CD4-positive, alpha-beta T cell treated with Interleukin-6 at 100 ng/mL for 8 hours (primary cell): ENCODE results near the gene CLPX.
"Not testable (repeated sequence)": the region's sequence is repeated elsewhere in the genome, so short reads cannot be mapped to it uniquely, and the experiment has no call there.

Experiments used
- DNase-seq: peaks from one replicate; pipeline ENCODE4 v3.0.0-alpha.2; 2020; ENCODE audit warnings: mixed read lengths, low spot score

CLPX gene

DNA sequence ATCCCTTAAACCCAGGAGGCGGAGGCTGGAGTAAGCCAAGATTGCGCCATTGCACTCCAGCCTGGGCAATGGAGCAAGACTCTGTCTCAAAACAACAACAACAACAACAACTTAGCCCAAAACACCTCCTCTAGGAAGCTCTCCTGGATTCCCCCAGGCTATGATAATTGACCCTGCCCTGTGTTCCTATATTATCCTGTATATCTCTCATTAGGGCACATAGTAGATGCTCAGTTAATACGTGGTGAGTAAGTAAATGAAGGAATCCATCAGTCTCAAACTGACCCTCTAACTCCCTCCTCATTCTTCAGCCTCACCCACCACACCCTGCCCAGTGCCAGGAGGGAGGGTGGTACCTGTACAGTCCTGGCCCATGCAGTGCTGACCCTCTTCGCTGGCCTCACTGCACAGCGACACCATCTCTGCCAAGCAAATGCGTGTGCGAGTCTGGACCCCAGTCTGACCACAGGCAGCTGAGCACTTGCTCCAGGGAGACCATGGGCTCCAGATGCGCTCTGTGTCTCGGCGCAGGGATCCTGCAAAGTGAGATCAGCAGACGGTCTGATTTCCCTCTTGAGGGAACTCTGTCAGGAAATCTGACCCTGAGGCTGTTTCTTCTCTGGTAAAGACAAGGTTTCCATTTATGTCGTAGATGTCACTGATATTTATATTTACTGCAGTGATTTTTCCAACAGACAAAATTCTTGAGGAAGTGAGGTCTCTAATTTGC is 20.0 kb upstream of the CLPX start:
- DNase-seq = no peak

DNA sequence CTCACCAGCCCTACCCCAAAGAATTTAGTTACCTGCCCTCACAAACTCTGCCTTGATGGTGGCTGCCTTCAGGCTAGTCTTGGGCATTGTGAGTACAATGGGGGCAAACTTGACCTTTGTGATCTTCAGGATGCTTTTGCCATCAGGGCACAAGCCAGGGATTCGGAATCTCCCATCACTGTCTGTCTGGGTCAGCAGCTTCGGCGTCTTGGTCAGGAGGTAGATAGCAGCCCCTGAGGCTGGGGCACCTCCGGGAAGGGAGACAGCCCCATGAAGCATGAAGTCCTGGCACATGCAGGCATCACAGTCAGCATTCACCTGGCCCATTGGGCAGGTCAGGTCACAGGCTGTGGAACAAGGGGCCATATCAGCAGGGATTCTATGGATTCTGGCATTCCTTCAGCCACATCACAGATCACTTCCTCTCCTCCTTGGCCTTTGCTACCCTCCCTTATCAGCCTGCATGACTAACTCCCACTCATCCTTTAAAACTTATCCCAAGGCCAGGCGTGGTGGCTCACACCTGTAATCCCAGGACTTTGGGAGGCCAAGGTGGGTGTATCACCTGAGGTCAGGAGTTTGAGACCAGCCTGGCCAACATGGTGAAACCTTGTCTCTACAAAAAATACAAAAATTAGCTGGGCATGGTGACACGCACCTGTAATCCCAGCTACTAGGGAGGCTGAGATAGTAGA is 19.2 kb upstream of the CLPX start:
- DNase-seq = no peak

DNA sequence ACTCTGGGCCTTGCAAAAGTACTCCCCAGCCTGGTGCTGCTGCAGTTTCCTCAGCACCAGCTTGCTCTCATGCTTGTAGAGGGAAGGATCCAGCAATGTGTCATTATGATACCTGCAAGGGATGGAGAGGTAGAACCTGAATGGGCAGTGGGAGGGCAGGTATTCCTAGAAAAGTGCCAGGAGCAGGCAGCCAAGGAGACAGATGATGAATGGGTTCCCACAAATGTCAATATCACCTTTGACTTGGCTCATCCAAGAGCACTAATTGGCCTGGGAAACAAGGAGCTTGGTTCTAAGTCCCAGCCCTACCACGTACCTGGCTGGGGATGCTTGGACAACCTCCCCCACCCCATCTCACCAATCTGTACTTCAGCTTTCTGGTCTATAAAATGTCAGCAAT is 16.8 kb upstream of the CLPX start:
- DNase-seq = no peak

DNA sequence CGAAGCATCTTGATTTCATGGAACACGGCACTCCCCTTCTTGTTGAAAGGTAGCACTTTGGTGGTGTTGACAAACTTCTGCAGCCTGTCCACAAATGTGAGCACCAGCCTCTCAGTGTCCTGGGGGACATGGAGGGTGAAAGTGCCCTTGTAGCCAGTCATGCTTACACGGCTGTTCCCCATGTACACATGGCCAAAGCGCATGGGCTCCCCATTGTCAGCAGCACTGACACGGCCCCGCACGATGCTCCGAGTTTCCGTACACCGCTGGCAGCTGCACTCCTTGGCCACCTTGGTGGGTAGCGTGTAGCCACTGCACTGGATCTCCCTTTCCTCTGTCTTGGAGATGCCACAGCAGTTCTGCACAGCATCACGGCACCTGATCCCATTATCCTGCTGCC is 13.4 kb upstream of the CLPX start:
- DNase-seq = no peak

DNA sequence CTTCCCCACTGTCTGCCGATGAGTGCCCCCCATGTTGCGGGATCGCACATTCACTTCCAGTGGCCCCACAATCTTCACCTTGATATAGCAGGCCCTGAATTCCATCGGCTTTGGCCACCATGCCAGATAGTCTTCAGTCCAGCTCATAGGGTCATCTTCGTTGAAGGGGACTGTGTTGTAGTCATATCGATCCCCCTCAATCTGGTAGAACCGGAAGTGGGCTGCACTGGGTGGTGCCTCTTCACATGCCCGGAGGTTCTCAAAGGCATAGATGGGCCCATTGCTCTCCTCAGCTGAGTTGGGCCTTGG is 12.1 kb upstream of the CLPX start:
- no peak for DNase-seq

DNA sequence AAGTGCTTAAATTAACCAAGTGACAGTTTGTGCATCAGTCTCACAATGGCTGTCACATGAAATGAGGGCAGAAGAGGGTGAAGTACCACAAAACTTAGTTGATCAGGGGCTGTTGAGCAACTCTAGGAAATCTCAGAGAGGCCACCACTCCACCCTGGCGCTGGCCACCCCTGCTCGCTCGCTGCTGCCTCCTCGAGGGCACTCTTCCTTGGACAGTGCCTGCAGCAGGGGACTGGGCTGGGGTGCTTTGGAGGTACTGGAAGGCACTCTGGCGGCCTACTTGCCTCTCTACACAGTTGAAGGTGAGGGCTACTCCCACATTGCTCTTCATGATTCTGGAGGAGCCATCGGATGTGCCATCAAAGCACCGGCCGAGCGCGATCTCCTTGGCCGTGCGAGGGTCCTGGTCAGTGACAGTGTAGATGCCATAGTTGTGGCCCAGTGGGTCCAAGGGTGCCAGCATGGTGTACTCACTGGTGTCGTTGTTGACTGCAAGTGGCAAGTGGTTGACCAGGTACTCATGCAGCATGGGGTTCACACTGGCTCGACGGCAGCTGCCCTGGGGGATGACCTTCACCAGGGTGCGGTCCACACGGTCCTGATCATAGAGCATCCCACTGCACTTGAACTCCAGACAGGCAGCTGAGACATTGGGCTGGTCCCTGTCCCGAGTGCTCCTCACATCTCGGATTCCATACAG is 11.6 kb upstream of the CLPX start:
- no peak for DNase-seq

DNA sequence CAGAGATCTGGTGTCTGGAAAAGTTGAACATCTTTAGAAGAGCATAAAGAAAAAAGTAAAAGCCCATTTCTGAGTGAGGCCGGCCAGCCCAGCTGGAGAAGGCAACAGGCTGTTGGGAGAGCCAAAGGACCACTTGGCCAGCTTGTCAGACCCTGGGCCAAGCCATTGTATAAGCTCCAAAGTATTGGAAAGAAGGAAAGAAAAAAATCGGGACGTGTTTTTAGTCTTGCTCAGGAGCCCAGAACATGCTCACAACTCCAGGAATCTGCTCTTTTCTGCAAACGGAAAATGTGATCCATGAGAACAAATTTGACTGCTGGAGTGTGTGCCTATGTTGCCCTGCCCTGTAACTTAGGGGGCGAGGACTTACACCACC is 10.4 kb upstream of the CLPX start:
- DNase-seq = no peak

DNA sequence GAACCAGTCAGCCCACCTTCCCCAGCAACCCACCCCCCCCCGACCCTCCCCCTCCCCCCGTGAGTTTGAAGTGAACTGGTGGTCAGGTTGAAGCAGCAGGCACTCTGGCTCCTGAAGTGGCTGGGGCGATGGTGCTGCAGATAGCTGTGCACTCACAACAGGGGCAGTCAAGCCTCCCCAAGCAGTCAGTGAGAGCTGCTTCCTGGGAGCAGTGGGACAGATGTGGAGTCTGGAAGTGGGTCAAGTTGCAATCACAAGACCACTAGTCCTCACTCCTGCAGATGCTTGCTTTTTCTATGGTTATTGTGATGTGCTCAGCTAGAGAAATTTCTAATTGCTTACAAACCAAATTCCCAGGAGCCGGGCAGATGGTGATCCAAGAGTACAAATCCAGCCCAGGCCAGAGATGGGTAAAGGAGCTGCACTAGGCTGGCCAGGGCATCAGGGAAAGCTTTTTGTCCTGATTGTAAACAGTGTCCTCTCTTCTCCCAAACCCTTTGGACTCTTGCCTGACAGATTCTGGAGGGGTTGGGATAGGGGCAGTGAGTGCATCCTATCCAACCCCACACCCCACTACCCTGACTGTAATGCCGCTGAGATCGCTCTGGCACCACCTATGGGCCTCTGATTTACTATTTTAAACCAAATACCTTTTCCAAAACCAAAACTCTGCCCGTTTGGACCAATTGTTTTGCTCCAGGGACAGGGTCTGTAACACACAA is 9.8 kb upstream of the CLPX start:
- no peak for DNase-seq

DNA sequence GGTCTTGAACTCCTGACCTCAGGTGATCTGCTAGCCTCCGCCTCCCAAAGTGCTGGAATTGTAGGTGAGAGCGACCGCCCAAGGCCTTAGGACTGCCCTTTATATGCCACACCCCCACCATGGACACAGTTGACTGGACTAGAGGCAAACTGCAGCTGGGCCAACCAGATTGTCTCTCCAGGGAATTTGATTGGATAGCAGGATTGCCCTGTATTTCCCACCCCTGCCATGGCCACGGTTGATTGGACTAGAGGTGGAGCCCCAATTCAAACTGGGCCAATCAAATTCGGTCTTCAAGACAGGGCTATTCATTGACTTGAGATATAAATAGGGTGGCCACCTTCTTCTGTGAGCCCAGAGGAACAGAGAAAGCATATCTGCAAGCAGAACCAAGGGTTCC is 6.9 kb upstream of the CLPX start:
- DNase-seq = no peak

DNA sequence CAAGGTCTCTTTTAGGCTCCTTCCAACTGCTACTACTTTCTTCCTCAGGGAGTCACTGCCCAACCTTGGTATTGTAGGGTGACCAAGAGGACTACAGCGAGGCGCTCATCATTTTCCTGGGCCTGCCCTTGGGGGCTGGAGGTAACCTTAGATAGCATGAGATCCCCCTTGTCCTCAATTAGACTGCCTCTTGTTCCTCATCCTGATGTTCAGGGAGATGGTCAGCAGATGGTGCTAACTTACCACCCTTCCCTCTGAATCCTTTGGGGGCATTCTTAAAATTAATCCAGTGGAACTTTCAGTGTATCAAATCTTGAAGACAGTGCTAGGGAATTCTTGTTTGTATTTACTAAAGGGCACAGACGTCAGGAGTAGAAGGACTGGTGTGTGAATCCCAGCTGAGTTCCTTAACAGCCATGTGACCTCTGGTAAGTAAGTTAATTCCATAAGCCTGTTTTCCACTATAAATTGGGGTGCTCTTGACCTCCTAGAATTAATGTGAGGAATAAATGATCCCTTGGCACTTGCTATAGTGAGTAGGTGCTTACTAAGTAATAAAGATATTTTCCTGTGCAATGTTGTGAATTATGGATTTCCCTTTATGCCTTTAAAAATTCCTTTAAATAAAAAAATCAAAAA is 4.1 kb upstream of the CLPX start:
- peak; percentile 7 for DNase-seq

DNA sequence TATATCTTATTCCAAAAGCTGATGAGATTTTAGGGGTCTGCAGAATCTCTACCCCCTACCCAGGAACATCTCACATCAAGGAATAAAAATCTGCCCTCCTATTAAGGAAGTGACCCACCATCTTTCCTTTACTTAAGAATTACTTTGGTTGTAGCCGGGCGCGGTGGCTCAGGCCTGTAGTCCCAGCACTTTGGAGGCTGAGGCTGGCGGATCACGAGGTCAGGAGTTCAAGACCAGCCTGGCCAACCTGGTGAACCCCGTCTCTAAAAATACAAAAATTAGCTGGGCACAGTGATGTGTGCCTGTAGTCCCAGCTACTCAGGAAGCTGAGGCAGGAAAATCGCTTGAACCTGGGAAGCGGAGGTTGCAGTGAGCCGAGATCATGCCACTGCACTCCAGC is 3.3 kb upstream of the CLPX start:
- not testable (repeated sequence) for DNase-seq

DNA sequence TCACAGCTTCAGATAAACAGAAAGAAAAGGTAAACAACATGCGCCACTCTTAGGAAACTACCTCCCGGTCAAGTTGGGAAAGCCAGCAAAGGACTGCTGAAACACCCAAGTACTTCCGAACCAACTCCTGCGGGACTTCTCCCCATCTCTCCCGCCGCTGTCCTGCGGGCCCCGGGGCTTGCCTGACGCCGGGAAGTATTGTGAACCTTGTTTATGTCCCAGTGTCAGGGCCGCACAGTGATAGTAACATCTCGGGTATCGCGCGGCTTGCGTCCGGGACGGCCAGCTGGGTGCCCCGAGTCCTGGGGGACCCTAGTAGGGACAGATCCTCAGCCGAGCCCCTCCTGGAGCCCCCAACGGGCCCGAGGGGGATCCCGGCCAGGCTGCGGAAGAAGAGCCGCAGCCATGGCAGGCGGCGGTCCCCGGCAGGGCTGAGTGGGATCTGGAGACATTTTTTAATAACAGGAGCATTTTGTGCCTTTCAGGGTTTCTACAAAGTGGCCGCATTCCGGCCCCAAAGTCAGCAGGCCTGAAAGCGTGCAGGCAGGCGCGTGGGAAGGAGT is 756 bp downstream of the CLPX start:
- peak; percentile 21 for DNase-seq

DNA sequence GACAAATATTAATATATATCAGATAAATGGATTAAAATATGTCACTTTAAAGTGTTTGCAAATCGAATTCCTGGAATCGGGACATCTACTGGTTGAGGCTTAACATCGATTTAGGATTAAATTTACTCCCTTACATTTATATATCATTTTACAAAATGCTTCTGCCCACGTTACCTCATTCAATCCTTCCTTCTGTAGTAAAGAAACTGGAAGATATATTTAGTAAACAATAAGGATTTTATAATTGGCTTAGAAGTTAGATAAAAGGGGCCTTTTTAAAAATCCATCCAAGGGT is 1.3 kb downstream of the CLPX start:
- no peak for DNase-seq

DNA sequence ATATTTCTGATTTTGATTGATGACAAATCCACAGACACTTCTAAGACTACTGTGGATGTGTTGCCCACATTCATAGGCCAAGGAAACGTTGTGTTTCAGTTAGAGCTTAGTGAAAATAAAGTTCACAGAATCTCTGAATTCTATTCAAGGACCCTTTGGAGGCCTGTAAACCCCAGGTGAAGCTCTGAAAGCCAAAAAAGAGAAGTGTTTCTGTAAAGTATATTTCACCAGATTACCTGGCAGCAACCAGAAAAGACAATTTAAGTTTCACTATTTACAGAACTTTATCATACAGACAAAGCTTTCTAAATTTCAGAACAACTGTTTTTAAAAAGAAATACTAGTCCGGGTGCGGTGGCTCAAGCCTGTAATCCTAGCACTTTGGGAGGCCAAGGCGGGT is 2.6 kb downstream of the CLPX start:
- DNase-seq = no peak

DNA sequence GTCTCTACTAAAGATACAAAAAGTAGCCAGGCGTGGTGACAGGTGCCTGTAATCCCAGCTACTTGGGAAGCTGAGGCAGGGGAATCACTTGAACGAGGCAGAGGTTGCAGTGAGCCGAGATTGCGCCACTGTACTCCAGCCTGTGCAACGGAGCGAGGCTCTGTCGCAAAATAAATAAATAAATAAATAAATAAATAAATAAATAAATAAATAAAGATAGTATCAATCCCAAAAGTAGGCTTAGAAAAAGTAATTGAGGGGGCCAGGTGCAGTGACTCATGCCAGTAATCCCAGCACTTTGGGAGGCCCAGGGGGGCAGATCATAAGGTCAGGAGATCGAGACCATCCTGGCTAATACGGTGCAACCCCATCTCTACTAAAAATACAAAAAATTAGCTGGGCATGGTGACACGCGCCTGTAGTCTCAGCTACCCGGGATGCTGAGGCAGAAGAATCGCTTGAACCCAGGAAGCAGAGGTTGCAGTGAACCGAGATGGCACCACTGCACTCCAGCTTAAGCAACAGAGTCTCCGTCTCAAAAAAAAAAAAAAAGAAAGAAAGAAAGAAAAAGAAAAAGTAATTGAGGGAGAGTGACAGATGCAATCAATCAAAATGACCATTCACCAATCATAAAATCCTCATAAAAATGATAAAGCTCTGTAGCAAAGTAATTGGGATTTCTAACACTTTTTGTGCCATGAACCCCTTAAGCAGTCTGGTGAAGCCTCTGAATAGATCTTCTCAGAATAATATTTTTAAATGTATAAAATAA is 3.4 kb downstream of the CLPX start:
- not testable (repeated sequence) for DNase-seq

DNA sequence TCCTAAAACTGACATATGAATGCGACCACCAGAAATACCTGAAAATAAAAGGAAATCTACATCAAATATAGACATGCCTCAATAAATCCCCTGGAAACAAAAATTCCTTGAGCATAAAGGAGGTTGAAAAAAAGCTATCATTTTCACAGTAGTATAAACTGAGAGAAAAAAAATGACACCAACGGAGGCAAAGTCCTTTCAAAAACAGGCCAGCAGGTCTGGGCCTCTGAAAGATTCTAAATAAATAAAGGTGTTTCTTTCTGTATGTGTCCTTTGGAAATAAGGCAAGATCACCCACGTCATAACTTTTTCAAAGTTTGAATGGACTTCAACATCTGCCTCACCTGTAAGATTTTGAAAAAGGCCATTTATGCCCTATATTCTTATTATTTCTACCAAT is 5.0 kb downstream of the CLPX start:
- no peak for DNase-seq

DNA sequence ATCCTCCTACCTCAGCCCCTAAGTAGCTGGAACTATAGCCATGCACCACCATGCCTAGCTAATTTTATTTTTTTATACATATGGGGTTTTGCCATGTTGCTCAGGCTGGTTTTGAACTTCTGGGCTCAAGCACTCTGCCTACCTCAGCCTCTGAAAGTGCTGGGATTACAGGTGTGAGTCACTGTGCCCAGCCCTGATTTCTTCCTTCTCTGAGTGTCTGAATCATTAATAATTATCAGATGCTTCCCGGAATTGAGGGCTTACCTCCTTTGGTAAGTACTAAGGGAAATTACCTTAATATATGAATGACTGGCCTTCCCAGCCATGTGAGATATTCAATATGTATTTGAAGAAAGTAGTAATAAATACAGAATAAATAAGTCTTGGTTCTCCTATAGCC is 7.2 kb downstream of the CLPX start:
- no peak for DNase-seq

DNA sequence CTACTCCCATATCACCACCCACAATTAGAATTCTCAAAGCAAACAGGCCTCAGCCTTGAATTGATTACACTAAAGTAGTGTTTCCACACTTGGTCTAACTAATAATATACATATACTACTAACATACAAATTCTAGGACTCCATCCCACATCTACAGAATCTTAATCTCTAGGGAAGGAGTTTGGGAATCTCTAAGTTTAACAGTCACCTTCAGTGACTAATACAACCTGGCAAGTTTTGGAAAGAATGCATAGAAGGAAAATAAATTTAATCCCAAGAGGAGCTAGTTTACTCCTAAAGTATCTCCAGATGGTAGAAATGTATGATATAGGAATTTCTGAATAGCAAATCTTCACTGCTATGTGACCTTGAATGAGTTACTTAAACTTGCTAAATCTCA is 9.1 kb downstream of the CLPX start:
- no peak for DNase-seq

DNA sequence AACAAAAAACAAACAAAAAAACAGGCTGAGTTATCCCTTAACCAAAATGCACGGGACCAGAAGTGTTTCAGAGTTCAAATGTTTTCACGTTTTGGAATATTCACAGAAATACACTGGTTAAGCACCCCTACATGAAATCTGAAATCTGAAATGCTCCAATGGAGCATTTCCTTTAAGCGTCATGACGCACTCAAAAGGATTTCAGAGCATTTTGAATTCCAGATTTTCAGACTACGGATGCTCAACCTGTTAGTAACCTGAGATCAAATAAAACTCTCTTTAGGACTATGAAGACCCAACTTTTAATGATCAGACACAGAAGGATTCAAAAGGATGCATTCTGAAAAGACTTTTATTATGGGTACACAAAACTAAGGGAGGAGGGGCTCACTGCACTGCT is 9.6 kb downstream of the CLPX start:
- no peak for DNase-seq

DNA sequence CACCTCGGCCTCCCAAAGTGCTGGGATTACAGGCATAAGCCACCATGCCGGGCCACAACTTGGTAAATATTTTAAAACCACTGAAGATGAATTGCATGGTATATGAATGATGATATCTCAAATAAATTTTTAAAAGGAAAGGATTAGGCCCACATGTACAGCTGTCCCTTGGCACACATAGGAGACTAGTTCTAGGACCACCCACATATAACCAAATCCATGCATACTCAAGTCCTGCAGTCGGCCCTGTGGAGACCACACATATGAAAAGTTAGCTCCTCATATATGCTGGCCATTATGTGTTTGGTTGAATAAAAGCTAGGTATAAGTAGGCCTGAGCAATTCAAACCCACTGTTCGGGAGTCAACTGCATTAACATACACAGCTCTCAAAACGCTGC is 10.6 kb downstream of the CLPX start:
- DNase-seq = no peak

DNA sequence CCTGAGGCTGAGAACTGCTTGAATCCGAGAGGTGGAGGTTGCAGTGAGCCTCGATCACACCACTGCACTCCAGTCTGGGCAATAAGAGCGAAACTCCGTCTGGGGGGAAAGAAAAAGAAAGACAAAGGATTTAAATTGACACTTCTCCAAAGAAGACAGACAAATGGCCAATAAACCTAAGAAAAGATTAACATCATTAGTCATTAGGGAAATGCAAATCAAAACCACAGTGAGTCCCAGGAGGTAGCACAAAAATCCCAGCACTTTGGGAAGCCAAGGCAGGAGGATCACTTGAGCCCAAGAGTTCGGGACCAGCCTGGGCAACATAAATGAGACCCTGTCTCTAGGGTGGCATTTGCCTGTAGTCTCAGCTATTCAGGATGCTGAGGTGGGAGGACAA is 12.6 kb downstream of the CLPX start:
- no peak for DNase-seq

DNA sequence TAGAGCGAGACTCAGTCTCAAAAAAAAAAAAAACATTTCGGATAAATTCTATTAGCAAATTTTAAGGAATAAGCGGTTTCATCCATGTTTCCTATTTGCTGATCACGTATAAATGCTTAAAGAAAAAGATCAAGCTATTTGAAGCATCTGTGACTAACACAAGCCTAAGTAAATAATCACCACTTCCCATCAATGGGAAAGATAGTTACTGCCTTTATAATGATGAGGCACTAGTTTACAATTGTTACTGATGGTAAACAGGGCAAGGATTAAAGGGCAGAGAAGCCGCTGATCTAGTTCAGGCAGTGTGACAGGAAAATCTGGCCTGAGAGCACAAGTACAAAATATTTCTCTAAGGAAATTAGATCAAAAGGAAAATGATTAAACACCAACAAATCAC is 13.7 kb downstream of the CLPX start:
- no peak for DNase-seq
